Nephron progenitor cell (in vitro differentiated cells): ENCODE measurements around the gene CAPSL.
"Not testable (repeated sequence)": the region's sequence is repeated elsewhere in the genome, so short reads cannot be mapped to it uniquely, and the experiment has no call there.

Source experiments
- DNase-seq: peaks from one replicate; pipeline ENCODE4 v3.0.0; 2021
- H3K27ac Mint-ChIP-seq: 2 replicates; pipeline ENCODE4 v1.8.0; 2021; ENCODE audit warnings: mild to moderate bottlenecking, moderate library complexity, mixed read lengths
- H3K27me3 Mint-ChIP-seq: 2 replicates; pipeline ENCODE4 v1.8.0; 2021; ENCODE audit warnings: mild to moderate bottlenecking, low read depth, mixed read lengths; ENCODE audit not compliant: poor library complexity
- H3K36me3 Mint-ChIP-seq: 2 replicates; pipeline ENCODE4 v1.8.0; 2021; ENCODE audit warnings: low read depth, mixed read lengths
- H3K4me1 Mint-ChIP-seq: 2 replicates; pipeline ENCODE4 v1.8.0; 2021; ENCODE audit warnings: mixed read lengths
- H3K4me3 Mint-ChIP-seq: 2 replicates; pipeline ENCODE4 v1.8.0; 2021; ENCODE audit warnings: mild to moderate bottlenecking, moderate library complexity, mixed read lengths
- H3K9me3 Mint-ChIP-seq: 2 replicates; pipeline ENCODE4 v1.8.0; 2021; ENCODE audit warnings: mild to moderate bottlenecking, moderate library complexity, mixed read lengths
- TF ChIP-seq, protein P1 (sequence below): fragments of 200-600 bp; sonication (generic); IDR thresholded peaks from 2 replicates; pipeline ENCODE4 v1.5.0; 2021; ENCODE audit warnings: antibody characterized with exemption

Gene CAPSL

DNA sequence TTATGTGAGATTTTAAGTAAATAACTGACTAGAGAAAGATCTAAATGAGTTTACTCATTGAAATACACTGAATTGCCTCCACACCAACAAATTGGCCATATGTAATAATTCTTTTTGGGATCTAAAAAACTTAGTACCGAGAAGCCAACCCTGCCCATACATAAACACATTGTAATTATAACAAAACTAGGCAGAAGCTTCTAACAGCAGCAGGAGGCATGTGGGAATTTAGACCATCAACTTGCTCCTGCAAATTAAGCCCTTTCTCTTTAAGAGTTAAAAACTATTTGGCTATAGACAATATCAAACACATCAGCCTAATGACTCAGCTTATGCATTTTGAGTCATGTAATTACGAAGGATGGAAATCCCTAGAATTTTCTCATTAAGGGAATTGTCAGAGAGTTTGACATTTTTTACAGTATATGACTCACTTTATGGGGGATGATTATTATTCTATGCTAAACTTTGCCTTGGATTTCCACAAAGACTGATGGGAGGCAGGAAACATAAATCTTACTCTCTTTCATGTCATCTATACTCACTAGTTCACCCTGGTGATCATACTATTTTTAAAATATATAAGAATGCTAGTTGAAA, 80.7 kb downstream of the CAPSL start:
- no peak for DNase-seq
- no peaks in the 10 kb centered on the region for H3K36me3 Mint-ChIP-seq
- TF ChIP-seq, protein P1, sequence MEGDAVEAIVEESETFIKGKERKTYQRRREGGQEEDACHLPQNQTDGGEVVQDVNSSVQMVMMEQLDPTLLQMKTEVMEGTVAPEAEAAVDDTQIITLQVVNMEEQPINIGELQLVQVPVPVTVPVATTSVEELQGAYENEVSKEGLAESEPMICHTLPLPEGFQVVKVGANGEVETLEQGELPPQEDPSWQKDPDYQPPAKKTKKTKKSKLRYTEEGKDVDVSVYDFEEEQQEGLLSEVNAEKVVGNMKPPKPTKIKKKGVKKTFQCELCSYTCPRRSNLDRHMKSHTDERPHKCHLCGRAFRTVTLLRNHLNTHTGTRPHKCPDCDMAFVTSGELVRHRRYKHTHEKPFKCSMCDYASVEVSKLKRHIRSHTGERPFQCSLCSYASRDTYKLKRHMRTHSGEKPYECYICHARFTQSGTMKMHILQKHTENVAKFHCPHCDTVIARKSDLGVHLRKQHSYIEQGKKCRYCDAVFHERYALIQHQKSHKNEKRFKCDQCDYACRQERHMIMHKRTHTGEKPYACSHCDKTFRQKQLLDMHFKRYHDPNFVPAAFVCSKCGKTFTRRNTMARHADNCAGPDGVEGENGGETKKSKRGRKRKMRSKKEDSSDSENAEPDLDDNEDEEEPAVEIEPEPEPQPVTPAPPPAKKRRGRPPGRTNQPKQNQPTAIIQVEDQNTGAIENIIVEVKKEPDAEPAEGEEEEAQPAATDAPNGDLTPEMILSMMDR: no peak
- no peaks in the 10 kb centered on the region for H3K4me1 Mint-ChIP-seq
- H3K27me3 Mint-ChIP-seq: peaks cover 7% of the 10 kb centered on the region
- no peaks in the 10 kb centered on the region for H3K9me3 Mint-ChIP-seq
- no peak overlapping the region for H3K27ac Mint-ChIP-seq
- H3K4me3 Mint-ChIP-seq: no peak overlapping the region

DNA sequence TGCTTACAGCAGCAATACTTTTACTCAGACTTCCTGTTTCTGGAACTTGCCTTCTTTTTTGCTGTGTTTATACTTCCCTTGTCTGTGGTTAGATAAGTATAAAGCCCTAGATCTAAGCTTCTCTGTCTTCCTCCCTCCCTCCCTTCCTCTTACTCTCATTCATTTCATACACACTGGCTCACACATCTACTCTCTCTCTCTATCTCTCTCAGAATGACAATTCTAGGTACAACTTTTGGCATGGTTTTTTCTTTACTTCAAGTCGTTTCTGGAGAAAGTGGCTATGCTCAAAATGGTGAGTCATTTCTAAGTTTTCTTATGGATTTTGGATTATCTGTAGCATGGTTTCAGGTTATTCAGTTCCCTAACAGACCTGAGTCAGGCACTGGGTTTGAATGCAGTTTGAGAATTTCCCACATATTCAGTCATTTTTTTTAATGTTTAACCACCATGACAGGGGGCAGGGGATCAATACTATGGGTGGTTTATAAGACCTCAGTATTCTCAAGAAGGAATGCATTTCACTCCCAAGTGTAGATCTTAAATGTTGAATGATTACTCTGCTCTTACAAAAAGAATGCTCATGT, 81.6 kb downstream of the CAPSL start, which contains the start of gene IL7R:
Gene IL7R (plus strand): TSS at position 127 of the 587 bp plus-strand sequence. CDS start 87 bp downstream, at position 214.
- Mint-ChIP-seq H3K9me3 (no peaks in the 10 kb centered on the region), H3K27ac (no peak within 1 kb of the TSS), H3K27me3 (peaks cover 7% of the 10 kb centered on the region), H3K4me1 (no peaks in the 10 kb centered on the region), H3K4me3 (no peak within 1 kb of the TSS), H3K36me3 (no peaks in the 10 kb centered on the region)
- DNase-seq: no peak
- TF ChIP-seq, protein P1: no peak

DNA sequence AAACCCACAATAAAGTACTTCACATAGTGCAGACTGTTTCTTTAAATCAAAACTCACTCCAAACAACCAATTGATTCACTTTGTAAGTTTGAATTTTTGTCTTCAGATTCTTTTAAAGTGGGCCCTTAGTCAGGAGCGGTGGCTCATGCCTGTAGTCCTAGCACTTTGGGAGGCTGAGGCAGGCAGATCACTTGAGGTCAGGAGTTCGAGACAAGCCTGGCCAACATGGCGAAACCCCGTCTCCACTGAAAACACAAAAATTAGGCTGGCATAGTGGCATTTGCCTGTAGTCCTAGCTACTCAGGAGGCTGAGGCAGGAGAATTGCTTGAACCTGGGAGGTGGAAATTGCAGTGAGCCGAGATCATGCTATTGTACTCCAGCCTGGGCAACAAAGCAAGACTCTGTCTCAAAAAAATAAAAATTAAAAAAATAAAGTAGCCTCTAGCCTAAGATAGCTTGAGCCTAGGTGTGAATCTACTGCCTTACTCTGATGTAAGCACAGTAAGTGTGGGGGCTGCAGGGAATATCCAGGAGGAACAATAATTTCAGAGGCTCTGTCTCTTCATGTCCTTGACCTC, 82.1 kb downstream of the CAPSL start:
- H3K27ac Mint-ChIP-seq, H3K27me3 Mint-ChIP-seq, H3K4me3 Mint-ChIP-seq, DNase-seq, H3K9me3 Mint-ChIP-seq, H3K4me1 Mint-ChIP-seq, H3K36me3 Mint-ChIP-seq: not testable (repeated sequence)

DNA sequence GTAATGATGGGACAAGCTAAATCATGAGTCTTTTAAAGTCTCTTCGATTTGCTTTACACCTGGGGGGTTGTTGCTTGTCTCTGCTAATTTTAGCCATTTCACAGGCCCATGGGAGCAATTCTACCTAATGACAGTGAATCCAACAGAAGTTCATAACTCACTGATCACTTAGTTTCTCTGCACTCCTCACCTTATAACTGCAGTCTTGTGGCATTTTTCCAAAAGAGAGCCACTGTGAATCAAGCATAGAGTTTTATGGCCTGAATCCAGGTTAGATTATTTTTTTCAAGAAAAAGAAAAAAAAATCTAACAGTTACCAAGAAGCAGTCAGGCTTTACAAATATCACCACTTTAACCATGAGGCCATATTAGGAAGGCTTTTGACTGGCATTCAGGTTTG, 83.2 kb downstream of the CAPSL start:
- H3K36me3 Mint-ChIP-seq: no peaks in the 10 kb centered on the region
- H3K4me3 Mint-ChIP-seq: no peak overlapping the region
- no peaks in the 10 kb centered on the region for H3K4me1 Mint-ChIP-seq
- TF ChIP-seq, protein P1: no peak
- no peak for DNase-seq
- no peak overlapping the region for H3K27ac Mint-ChIP-seq
- peaks cover 2% of the 10 kb centered on the region for H3K27me3 Mint-ChIP-seq
- no peaks in the 10 kb centered on the region for H3K9me3 Mint-ChIP-seq
